GM21786 (cell line): Measurements from ENCODE around the gene KCTD18.

Experiments used
- ATAC-seq: cut with Tn5 transposase; IDR thresholded peaks from one replicate; pipeline ENCODE4 v1.9.1; 2021; ENCODE audit not compliant: unreplicated experiment

Gene KCTD18

GRCh38 chr2:200488169-200488568 is 21.7 kb downstream of the KCTD18 start:
- no peak for ATAC-seq

GRCh38 chr2:200486529-200486928 is 23.3 kb downstream of the KCTD18 start:
- ATAC-seq: no peak

GRCh38 chr2:200484934-200485333 is 24.9 kb downstream of the KCTD18 start:
- no peak for ATAC-seq

GRCh38 chr2:200483729-200484198 is 26.1 kb downstream of the KCTD18 start:
- peak; percentile 52 for ATAC-seq

- ATAC-seq: peak; percentile 57
These were observed 27.7 kb downstream of the KCTD18 start for GRCh38 chr2:200482194-200482593.

GRCh38 chr2:200479692-200480265 is 30.1 kb downstream of the KCTD18 start:
- no peak for ATAC-seq

GRCh38 chr2:200477667-200478131 is 32.2 kb downstream of the KCTD18 start:
- ATAC-seq: no peak

- no peak for ATAC-seq
These were observed 33.0 kb downstream of the KCTD18 start for GRCh38 chr2:200476836-200477235.

- ATAC-seq: no peak
These were observed 34.1 kb downstream of the KCTD18 start for GRCh38 chr2:200475795-200476194.

GRCh38 chr2:200472853-200473464 is 36.9 kb downstream of the KCTD18 start:
- no peak for ATAC-seq

- peak; percentile 10 for ATAC-seq
These were observed 37.8 kb downstream of the KCTD18 start for GRCh38 chr2:200471928-200472645.

GRCh38 chr2:200471324-200471848 is 38.5 kb downstream of the KCTD18 start:
- peak; percentile 81 for ATAC-seq

GRCh38 chr2:200470230-200470629 is 39.6 kb downstream of the KCTD18 start:
- ATAC-seq: no peak

GRCh38 chr2:200469708-200470211 is 40.1 kb downstream of the KCTD18 start:
- no peak for ATAC-seq

GRCh38 chr2:200467806-200468681 is 41.8 kb downstream of the KCTD18 start:
- ATAC-seq: no peak

- ATAC-seq: no peak
These were observed 43.1 kb downstream of the KCTD18 start for GRCh38 chr2:200466425-200467418.

- ATAC-seq: no peak
These were observed 46.4 kb downstream of the KCTD18 start for GRCh38 chr2:200463452-200463851.

GRCh38 chr2:200461846-200462710 is 47.8 kb downstream of the KCTD18 start:
- no peak for ATAC-seq
